Endodermal cell (in vitro differentiated cells): ENCODE data around the gene MAJIN. TPM values are rescaled to one million over a fixed set of nuclear protein-coding genes. Genes with fewer than 3 reads are reported as not detected.

ENCODE experiments used
- DNase-seq: peaks from one replicate; pipeline ENCODE4 v3.0.0-alpha.2; 2017
- H3K27ac ChIP-seq: 2 replicates; pipeline ENCODE4 v1.5.1; 2013; ENCODE audit warnings: mild to moderate bottlenecking, low read depth, low read length, moderate library complexity
- H3K27me3 ChIP-seq: 2 replicates; pipeline ENCODE4 v1.6.1; 2013; ENCODE audit warnings: mild to moderate bottlenecking, low read length, moderate library complexity; ENCODE audit not compliant: insufficient read depth, control insufficient read depth, poor library complexity, severe bottlenecking
- H3K36me3 ChIP-seq: 2 replicates; pipeline ENCODE4 v1.7.0; 2013; ENCODE audit warnings: mild to moderate bottlenecking, low read length, moderate library complexity; ENCODE audit not compliant: control insufficient read depth, insufficient read depth
- H3K4me1 ChIP-seq: one replicate; pipeline ENCODE4 v1.7.0; 2013; ENCODE audit warnings: low read length; ENCODE audit not compliant: control insufficient read depth, insufficient read depth
- H3K4me3 ChIP-seq: 2 replicates; pipeline ENCODE4 v1.5.1; 2013; ENCODE audit warnings: mild to moderate bottlenecking, low read length, moderate library complexity
- H3K9ac ChIP-seq: 2 replicates; pipeline ENCODE4 v1.6.1; 2013; ENCODE audit warnings: mild to moderate bottlenecking, low read length, moderate library complexity; ENCODE audit not compliant: poor library complexity, severe bottlenecking; ENCODE audit errors: extremely low read depth
- H3K9me3 ChIP-seq: 2 replicates; pipeline ENCODE4 v1.6.1; 2013; ENCODE audit warnings: mild to moderate bottlenecking, low read length, moderate library complexity; ENCODE audit not compliant: control insufficient read depth
- H3K27ac Mint-ChIP-seq: 2 replicates; pipeline ENCODE4 v1.8.0; 2020; ENCODE audit warnings: mixed read lengths
- H3K27me3 Mint-ChIP-seq: 2 replicates; pipeline ENCODE4 v1.8.0; 2021; ENCODE audit warnings: mild to moderate bottlenecking, mixed read lengths; ENCODE audit not compliant: insufficient read depth
- H3K36me3 Mint-ChIP-seq: 2 replicates; pipeline ENCODE4 v1.8.0; 2020; ENCODE audit warnings: low read depth, mixed read lengths
- H3K4me1 Mint-ChIP-seq: 2 replicates; pipeline ENCODE4 v1.8.0; 2020; ENCODE audit warnings: mixed read lengths
- H3K4me3 Mint-ChIP-seq: 2 replicates; pipeline ENCODE4 v1.8.0; 2020; ENCODE audit warnings: mild to moderate bottlenecking, moderate library complexity, mixed read lengths
- H3K9me3 Mint-ChIP-seq: 2 replicates; pipeline ENCODE4 v1.8.0; 2020; ENCODE audit warnings: mild to moderate bottlenecking, mixed read lengths
- CTCF ChIP-seq: fragments of 200-600 bp; sonication (generic); conservative IDR thresholded peaks from 2 replicates; pipeline ENCODE4 v1.5.0; 2021; ENCODE audit warnings: antibody characterized with exemption, mild to moderate bottlenecking
- WGBS, 2 experiments: methylation state at CpG; one replicate each; pipeline versions ENCODE4 v1.1.5 to v1.1.7; 2013; ENCODE audit warnings: missing lambda C conversion rate in 2 of 2, mixed read lengths in 1 of 2; ENCODE audit not compliant: insufficient coverage in 1 of 2, insufficient read length in 1 of 2; 5-methylcytosine and 5-hydroxymethylcytosine counted together
- total RNA-seq, 2 donors: library from RNA; stranded (reverse); fragmentation: NEBNext Ultra II Directional in 1 of 2; extraction: Animal tissue kit (Norgen Biotek cat#: 25700) in 1 of 2; gene quantifications; 2 replicates in 1 of 2; 3 replicates in 1 of 2; pipeline ENCODE4 v1.2.1, GENCODE V29; 2021

MAJIN gene
- total RNA-seq, 2 donors from 2014 or later: not detected

- no peak overlapping the region for H3K4me3 Mint-ChIP-seq
- no peaks in the 10 kb centered on the region for H3K4me1 ChIP-seq
- no peak overlapping the region for H3K9ac ChIP-seq
- no peak overlapping the region for H3K27ac ChIP-seq
- no peak for DNase-seq
- H3K27me3 Mint-ChIP-seq: peaks cover 61% of the 10 kb centered on the region
- H3K27ac Mint-ChIP-seq: no peak overlapping the region
- 93 to 96% methylated on average over 5 to 11 of the region's 11 CpGs for WGBS, 2 experiments
- no peak for TF ChIP-seq CTCF
- no peaks in the 10 kb centered on the region for H3K36me3 Mint-ChIP-seq
- no peak overlapping the region for H3K4me3 ChIP-seq
- H3K4me1 Mint-ChIP-seq: peaks cover 5% of the 10 kb centered on the region
- no peaks in the 10 kb centered on the region for H3K36me3 ChIP-seq
- no peaks in the 10 kb centered on the region for H3K9me3 ChIP-seq
- peaks cover 69% of the 10 kb centered on the region for H3K27me3 ChIP-seq
- H3K9me3 Mint-ChIP-seq: no peaks in the 10 kb centered on the region
Observed at GRCh38 chr11:64923151-64923661, 48.7 kb downstream of the MAJIN start.

- Mint-ChIP-seq H3K27ac (no peak overlapping the region), H3K4me1 (peaks cover 15% of the 10 kb centered on the region), H3K4me3 (no peak overlapping the region), H3K27me3 (peaks cover 60% of the 10 kb centered on the region), H3K9me3 (no peaks in the 10 kb centered on the region), H3K36me3 (no peaks in the 10 kb centered on the region)
- Histone ChIP-seq H3K27me3 (peaks cover 70% of the 10 kb centered on the region), H3K9me3 (no peaks in the 10 kb centered on the region), H3K4me3 (no peak overlapping the region), H3K27ac (no peak overlapping the region), H3K9ac (no peak overlapping the region), H3K36me3 (no peaks in the 10 kb centered on the region), H3K4me1 (peaks cover 3% of the 10 kb centered on the region)
- WGBS, 2 experiments: 52 to 100% methylated on average over 2 to 3 of the region's 3 CpGs
- no peak for TF ChIP-seq CTCF
- no peak for DNase-seq
Observed at GRCh38 chr11:64921384-64921783, 50.5 kb downstream of the MAJIN start.

GRCh38 chr11:64920124-64920523, 51.8 kb downstream of the MAJIN start:
- Mint-ChIP-seq H3K27me3 (peaks cover 47% of the 10 kb centered on the region), H3K4me3 (no peak overlapping the region), H3K9me3 (no peaks in the 10 kb centered on the region), H3K4me1 (peaks cover 22% of the 10 kb centered on the region), H3K36me3 (no peaks in the 10 kb centered on the region), H3K27ac (no peak overlapping the region)
- Histone ChIP-seq H3K27ac (no peak overlapping the region), H3K36me3 (no peaks in the 10 kb centered on the region), H3K9me3 (no peaks in the 10 kb centered on the region), H3K4me3 (no peak overlapping the region), H3K27me3 (peaks cover 58% of the 10 kb centered on the region), H3K9ac (no peak overlapping the region), H3K4me1 (peaks cover 9% of the 10 kb centered on the region)
- DNase-seq: no peak
- no peak for TF ChIP-seq CTCF
- 86 to 92% methylated on average over 2 of the region's 2 CpGs for WGBS, 2 experiments
